K562 (cell line): Measurements from ENCODE around the gene ZBTB7A. TPM values are rescaled to one million over a fixed set of nuclear protein-coding genes. Genes with fewer than 3 reads are reported as not detected.

ENCODE experiments used
- EP400 ChIP-seq: fragments of 450-650 bp; IDR thresholded peaks from 2 replicates; pipeline ENCODE4 v1.6.1; 2017; ENCODE audit warnings: antibody characterized with exemption, mild to moderate bottlenecking, moderate library complexity
- GABPA ChIP-seq: fragments of 200-800 bp; sonication (Bioruptor generic); conservative IDR thresholded peaks from 2 replicates; pipeline ENCODE4 v1.6.1; 2016; ENCODE audit warnings: low read depth, missing genetic modification characterization, missing compliant biosample characterization
- LEF1 ChIP-seq: fragments of 450-650 bp; IDR thresholded peaks from 2 replicates; pipeline ENCODE4 v1.6.1; 2016; ENCODE audit warnings: mild to moderate bottlenecking
- PRDM10 ChIP-seq: fragments of 450-650 bp; IDR thresholded peaks from 2 replicates; pipeline ENCODE4 v1.6.1; 2018; ENCODE audit not compliant: partially characterized antibody
- RBFOX2 ChIP-seq: fragments of 200-400 bp; formaldehyde crosslinking; IDR thresholded peaks from 2 replicates; pipeline ENCODE4 v1.6.1; 2017; ENCODE audit warnings: low read depth, mild to moderate bottlenecking, low read length, moderate library complexity
- RBM39 ChIP-seq: fragments of 200-400 bp; formaldehyde crosslinking; optimal IDR thresholded peaks from 2 replicates; pipeline ENCODE3; 2018; ENCODE audit warnings: low read depth, low read length
- SIX5 ChIP-seq, 2 experiments: IDR thresholded peaks; 2 replicates each; pipeline ENCODE4 v1.6.1; 2011; ENCODE audit warnings: low read length in 2 of 2, borderline replicate concordance in 1 of 2, low read depth in 1 of 2, mild to moderate bottlenecking in 1 of 2, moderate library complexity in 1 of 2; ENCODE audit not compliant: insufficient read depth in 1 of 2
- UBTF ChIP-seq, 2 experiments: IDR thresholded peaks; 2 replicates each; pipeline ENCODE4 v1.6.1; 2012; ENCODE audit warnings: improper control_type of control experiment in 2 of 2, low read depth in 2 of 2, low read length in 2 of 2, borderline replicate concordance in 1 of 2
- ZBTB33 ChIP-seq: sonication (generic); formaldehyde crosslinking; IDR thresholded peaks from 2 replicates; pipeline ENCODE4 v1.8.1; 2023; ENCODE audit warnings: mild to moderate bottlenecking, missing genetic modification reagents
- ZNF140 ChIP-seq: fragments of 250-450 bp; sonication (Bioruptor Pico); IDR thresholded peaks from 2 replicates; pipeline ENCODE4 v1.8.0; 2021; ENCODE audit warnings: moderate library complexity, mild to moderate bottlenecking, inconsistent platforms
- ZNF274 ChIP-seq: IDR thresholded peaks from 2 replicates; pipeline ENCODE4 v1.6.1; 2011; ENCODE audit warnings: low read depth, mild to moderate bottlenecking, low read length, moderate library complexity, borderline replicate concordance
- ZNF316 ChIP-seq: fragments of 450-650 bp; IDR thresholded peaks from 2 replicates; pipeline ENCODE4 v1.6.1; 2016
- ZNF408 ChIP-seq: fragments of 250-450 bp; sonication (Bioruptor Pico); IDR thresholded peaks from 2 replicates; pipeline ENCODE4 v1.4.0; 2020; ENCODE audit warnings: low read depth, mild to moderate bottlenecking, moderate library complexity
- ZNF431 ChIP-seq: sonication (generic); formaldehyde crosslinking; IDR thresholded peaks from 2 replicates; pipeline ENCODE4 v1.8.0; 2022; ENCODE audit warnings: mild to moderate bottlenecking, missing genetic modification reagents
- ZNF436 ChIP-seq: fragments of 250-450, 450-650 bp; sonication (Bioruptor Pico); formaldehyde crosslinking; IDR thresholded peaks from 2 replicates; pipeline ENCODE4 v1.7.0; 2020; ENCODE audit warnings: mild to moderate bottlenecking
- ZNF449 ChIP-seq: fragments of 250-450 bp; sonication (Bioruptor Pico); IDR thresholded peaks from 2 replicates; pipeline ENCODE4 v1.8.0; 2022; ENCODE audit warnings: moderate library complexity, mild to moderate bottlenecking, inconsistent platforms
- ZNF695 ChIP-seq: fragments of 450-650 bp; formaldehyde crosslinking; IDR thresholded peaks from 2 replicates; pipeline ENCODE4 v1.4.0; 2020; ENCODE audit warnings: mild to moderate bottlenecking, moderate library complexity
- ZNF717 ChIP-seq: fragments of 250-450 bp; sonication (Bioruptor Pico); IDR thresholded peaks from 2 replicates; pipeline ENCODE4 v1.5.0; 2021
- polyA plus RNA-seq, 8 experiments: library from polyadenylated mRNA; depleted of rRNA in 4 of 8; stranded (reverse) in 5 of 8; unstranded in 3 of 8; fragments of >200 nt; fragmentation: Nextera tagmentation in 2 of 8; fragmentation: Illumina TruSeq in 1 of 8; extraction: Ambion mirVana in 2 of 8; extraction: Trizol in 1 of 8; gene quantifications; 2 replicates each; pipeline versions ENCODE4 v1.2.1 to v1.2.3, GENCODE V29; 2011 to 2014; ENCODE audit warnings: inconsistent platforms in 1 of 8, missing spikeins in 1 of 8
- total RNA-seq, 7 experiments: library from RNA; depleted of rRNA in 6 of 7; stranded (reverse); fragments of >200 nt in 6 of 7; fragmentation: Illumina TruSeq in 2 of 7; extraction: Trizol in 2 of 7; gene quantifications; 2 replicates each; pipeline versions ENCODE4 v1.2.1 to v1.2.3, GENCODE V29; 2011 to 2021; ENCODE audit warnings: low replicate concordance in 1 of 7

The ZBTB7A gene
- total and polyA plus RNA-seq, 9 of the 15 experiments (the other 6 are each of a cell fraction or from before 2014, with no cell fraction given) = 0.11 to 34.0 (median 4.6) TPM

- no peak for TF ChIP-seq ZNF140 (CRISPR knock-in tag)
- TF ChIP-seq ZNF274 = no peak
- TF ChIP-seq RBM39 = no peak
- TF ChIP-seq ZNF408 (CRISPR knock-in tag) = no peak
- TF ChIP-seq LEF1 = 0 out of 2 replicates have a peak, but pooled peaks have one; percentile 33
- TF ChIP-seq EP400 = peak; percentile 50; the same call in 1 of the 2 replicates
- TF ChIP-seq ZNF431 = no peak
- TF ChIP-seq GABPA (tag) = peak; percentile 60
- peak in 1 of 2 experiments; percentile 64; a peak in 1 of 4 replicates for TF ChIP-seq UBTF (IDR thresholded peaks at IDR 0.05; ENCODE audit: borderline replicate concordance in 1 of 2, low read depth in 2 of 2, low read length in 2 of 2)
- TF ChIP-seq SIX5 (IDR thresholded peaks at IDR 0.05; ENCODE audit: borderline replicate concordance in 1 of 2, insufficient read depth in 1 of 2, low read depth in 1 of 2, low read length in 2 of 2) = no peak
- no peak for TF ChIP-seq ZNF436 (CRISPR knock-in tag)
- peak; percentile 55 for TF ChIP-seq PRDM10
- peak; percentile 41; the same call in 1 of the 2 replicates for TF ChIP-seq ZBTB33 (CRISPR knock-in tag)
- TF ChIP-seq ZNF316 = no peak
- TF ChIP-seq ZNF717 (CRISPR knock-in tag) = no peak
- peak; percentile 58 for TF ChIP-seq RBFOX2
- TF ChIP-seq ZNF695 (CRISPR knock-in tag) = no peak
- TF ChIP-seq ZNF449 = no peak
Measured at GRCh38 chr19:4077800-4078684, 11.3 kb upstream of the ZBTB7A start (continued).
